Measurements from ENCODE around the gene POSTN.

POSTN gene, protein sequence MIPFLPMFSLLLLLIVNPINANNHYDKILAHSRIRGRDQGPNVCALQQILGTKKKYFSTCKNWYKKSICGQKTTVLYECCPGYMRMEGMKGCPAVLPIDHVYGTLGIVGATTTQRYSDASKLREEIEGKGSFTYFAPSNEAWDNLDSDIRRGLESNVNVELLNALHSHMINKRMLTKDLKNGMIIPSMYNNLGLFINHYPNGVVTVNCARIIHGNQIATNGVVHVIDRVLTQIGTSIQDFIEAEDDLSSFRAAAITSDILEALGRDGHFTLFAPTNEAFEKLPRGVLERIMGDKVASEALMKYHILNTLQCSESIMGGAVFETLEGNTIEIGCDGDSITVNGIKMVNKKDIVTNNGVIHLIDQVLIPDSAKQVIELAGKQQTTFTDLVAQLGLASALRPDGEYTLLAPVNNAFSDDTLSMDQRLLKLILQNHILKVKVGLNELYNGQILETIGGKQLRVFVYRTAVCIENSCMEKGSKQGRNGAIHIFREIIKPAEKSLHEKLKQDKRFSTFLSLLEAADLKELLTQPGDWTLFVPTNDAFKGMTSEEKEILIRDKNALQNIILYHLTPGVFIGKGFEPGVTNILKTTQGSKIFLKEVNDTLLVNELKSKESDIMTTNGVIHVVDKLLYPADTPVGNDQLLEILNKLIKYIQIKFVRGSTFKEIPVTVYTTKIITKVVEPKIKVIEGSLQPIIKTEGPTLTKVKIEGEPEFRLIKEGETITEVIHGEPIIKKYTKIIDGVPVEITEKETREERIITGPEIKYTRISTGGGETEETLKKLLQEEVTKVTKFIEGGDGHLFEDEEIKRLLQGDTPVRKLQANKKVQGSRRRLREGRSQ

DNA sequence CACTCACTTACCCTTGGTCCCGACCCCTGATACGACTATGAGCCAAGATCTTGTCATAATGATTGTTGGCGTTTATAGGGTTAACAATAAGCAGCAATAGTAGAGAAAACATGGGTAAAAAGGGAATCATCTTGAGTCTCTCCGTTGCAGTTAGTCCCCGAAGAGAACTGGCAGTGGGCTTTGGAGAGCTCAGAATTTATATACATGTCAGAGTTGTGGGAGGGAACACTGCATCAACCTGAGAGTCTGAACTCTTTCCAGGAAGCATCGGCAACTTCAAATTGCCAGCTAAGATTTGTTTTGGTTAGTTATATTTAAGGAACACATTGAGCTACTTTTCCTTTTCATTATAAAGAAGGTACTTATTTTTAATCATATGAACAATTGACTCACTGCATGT lies at the start of gene POSTN:
Gene POSTN, minus strand, starts transcription at position 172 of the 400 bp plus-strand sequence. Its CDS starts 42 bp downstream, at position 130.
- no peak for DNase-seq (ENCODE audit: low read depth in 2 of 2)

DNA sequence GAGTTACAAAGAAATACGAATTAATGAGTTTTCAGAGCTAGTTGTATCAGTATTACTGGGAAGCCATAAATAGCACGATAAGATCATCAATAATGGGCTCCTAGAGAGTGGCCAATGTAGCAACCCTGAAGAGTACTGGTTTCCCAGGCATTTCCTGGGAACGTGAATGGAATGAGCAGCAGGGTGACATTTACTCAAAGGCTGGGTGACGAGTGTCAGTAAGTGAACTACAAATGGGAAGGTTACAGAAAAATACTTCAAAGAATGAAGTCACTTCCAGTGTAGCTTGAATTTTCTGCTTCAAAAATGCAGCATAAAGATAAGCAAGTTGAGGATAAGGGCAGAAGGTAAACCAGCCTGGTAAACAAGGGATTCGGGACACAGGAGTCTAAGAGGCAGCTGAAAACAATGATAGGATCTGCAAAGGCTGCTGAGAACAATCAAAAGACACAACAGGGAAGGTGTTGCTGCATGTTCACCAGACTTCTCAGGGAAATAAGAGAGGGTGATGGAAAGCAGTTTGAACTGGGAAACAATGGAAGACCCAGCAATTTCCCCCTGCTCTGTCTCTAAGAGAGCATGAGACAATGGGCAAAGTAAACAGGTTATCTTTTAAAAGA lies 48.6 kb upstream of the POSTN start:
- DNase-seq (ENCODE audit: low read depth in 2 of 2): no peak

DNA sequence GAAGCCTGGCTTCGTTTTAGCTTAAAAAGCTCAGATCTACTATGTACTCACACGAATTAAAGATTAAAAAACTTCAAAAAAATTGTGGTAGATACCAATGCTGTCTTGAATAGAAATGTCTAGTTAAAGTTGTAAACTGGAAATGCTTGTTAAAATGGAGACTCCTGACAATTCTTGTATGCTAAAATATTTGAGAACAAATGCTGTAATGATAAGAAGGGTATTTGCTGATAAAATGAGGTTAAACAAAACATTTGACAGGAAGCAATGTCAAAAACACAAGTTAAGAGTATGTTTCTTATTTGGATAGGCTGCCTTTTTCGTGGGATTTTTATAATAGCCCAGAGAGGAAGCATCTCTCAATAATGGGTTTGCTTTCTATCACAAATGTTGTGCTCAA lies 48.0 kb upstream of the POSTN start:
- DNase-seq (ENCODE audit: low read depth in 2 of 2): no peak

DNA sequence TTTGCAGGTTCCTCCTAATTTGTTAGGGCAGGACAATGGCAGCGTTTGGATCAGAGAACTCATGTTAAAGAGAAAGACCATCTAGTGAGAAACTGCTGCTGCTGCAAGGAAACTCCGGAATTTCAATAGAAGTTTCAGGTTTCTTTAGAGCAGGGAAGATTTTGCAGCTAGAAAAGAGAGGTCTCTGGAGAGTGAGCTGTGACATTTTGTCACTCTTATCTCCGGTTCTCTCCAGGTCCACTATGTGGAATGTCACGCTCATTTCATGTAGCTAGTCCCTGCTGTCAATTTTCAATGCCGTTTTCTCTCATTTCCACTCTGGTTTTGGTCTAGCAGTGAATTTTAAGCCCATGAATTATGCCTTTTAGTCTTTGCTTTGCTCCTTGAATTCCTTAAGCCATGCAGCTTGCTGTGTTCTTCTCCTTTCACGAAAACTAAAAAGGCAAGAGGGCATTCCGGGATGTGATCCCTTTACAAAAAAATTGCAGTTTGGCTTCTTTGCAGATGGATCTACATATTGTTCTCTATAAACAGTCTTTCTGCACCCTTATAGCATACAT lies 46.7 kb upstream of the POSTN start:
- DNase-seq (ENCODE audit: low read depth in 2 of 2): no peak

DNA sequence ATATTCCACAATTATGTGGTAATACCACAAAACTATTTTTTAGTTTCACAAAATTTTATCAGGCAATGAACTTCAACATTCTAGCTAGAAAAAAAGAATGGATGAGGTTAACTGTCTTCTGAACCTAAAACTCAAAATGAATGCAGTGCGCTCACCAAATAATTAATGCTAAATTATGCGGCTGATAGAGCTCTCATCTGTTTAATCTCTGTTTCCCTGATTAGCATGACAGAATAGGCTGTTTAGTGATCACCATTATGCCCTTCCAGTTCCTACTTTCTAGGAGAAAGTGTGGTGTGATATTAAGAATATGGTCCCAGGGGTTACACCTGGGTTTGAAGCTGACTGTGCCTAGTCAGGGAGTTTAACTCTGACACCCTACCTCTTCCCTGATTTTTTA lies 42.8 kb upstream of the POSTN start:
- DNase-seq (ENCODE audit: low read depth in 2 of 2): no peak

DNA sequence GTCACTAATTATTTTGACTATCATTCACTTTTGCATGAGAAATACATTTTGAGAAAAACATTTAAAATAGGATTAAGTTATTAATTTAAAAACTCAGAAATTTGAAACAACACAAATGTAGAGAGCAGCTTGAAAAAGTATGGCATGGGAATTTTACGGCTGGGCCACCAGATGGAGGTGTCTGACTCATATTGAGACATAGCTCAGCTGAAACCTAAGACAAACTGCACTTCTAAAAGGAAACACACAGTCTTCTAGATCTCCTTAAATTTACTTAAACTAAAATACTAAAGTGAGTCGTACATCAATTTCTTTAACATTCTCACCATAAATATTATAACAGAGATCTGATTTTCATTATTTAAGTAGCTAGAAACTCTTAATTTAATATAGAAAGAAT lies 41.9 kb upstream of the POSTN start:
- no peak for DNase-seq (ENCODE audit: low read depth in 2 of 2)

DNA sequence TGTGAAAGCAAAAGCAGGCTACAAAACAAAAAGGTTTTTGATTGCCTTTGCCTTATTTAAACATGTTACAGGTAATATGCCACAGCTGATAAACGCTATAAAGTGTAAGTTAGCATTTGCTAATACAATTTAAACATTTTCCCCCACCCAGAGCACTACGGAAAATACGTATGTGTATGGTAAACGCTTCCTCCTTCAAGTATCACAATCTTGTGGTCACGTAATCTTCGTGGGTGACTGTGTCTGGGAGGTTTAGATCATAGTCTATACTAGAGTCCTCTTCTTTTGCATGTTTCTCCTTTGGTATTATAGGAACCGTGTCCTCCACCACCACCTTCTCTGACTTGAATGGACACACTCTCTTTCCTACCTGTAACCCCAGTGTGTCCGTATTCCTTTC lies 38.1 kb upstream of the POSTN start:
- no peak for DNase-seq (ENCODE audit: low read depth in 2 of 2)

DNA sequence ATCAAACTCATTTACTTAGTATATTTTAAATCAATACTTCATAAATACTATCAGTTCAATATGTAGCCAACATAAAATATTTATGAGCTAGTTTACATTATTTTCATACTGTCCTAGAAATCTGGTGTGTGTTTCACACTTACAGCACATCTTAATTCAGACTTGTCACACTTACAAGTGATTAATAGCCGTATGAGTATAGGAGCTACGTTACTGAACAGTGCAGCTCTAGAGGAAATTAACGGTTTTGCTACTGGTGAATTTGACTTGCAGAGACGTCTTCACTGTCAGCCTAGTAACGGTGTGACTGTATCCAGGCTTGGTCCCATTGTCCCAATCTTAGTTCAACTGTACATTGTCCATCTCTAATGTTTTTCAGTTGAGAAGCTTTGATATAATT lies 33.7 kb upstream of the POSTN start:
- DNase-seq (ENCODE audit: low read depth in 2 of 2): no peak

DNA sequence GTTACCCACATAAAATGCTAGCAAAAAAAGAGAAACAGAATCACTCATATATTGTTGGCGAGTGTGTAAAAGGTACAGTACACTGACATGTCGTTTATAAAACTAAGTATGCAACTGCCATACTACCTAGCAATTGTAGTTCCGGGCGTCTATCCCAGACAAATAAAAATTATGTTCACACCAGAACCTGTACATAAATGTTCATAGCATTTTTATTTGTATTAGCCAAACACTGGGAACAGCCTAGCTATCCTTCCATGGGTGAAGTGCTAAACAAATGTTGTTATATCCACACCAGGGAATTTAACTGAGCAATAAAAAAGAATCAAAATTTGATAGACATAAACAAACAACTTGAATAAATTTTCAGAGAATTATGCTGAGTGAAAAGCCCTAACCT lies 28.9 kb upstream of the POSTN start:
- no peak for DNase-seq (ENCODE audit: low read depth in 2 of 2)

DNA sequence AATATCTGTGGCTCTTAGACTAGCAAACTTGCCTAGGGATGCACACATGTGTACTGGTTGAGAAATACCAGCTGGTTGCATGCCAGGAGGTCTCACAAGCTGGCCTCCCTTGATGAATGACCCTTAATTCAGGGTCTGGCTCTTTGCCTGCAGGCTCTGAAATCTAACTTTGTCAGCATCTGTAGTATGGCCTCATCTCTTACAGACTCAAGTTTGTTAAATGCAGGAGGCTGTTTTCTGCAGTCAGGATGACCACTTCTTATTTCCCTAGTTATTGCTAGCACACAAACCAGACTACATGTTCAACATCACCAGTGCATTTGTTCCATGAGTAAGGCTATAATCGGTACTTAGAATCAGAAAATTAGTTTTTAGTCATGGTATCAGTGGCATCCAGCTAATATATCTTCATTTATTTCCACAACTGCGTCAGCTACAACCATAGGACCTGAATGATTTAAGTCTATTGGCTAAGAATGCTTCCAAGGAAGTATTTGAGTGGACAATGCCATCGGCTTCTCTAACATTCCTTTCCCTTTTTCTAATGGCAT lies 23.3 kb upstream of the POSTN start:
- DNase-seq (ENCODE audit: low read depth in 2 of 2): no peak

DNA sequence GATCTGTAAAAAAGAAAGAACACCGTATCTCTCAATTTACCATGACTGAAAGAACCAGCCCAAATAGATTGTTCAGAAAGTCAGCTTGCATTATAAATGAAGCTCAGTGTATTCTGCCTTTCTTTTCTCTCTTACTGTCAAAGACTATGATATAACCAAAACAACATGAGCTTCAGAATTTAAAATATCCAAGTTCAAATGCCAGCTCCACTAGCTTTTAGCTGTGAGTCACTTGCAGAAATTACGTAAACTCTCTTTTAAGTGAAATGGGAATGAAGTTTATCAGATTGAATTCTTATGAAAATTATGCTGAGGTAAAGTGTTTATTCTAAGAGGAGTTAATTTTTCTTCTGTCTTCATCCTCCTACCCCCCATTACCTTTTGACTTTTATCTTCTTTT lies 20.0 kb upstream of the POSTN start:
- DNase-seq (ENCODE audit: low read depth in 2 of 2): no peak

DNA sequence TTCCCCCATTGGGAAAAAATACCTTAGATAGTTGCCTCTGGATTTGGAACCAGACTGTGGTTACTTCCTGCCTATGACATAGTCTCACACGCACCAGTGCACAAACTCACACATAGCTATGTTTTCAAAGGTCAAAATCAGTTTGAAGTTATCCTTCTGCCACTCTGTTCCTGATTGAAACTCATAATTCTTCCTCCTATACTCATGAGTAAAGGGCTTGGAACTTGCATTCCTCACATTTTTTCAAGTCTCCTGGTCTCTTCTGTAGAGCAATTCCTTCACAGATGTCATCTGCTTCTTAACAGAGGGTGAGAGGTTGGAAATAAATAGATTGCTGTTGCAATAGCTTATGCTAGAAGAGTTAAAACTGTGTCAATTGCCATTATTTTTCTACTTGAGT lies 18.6 kb upstream of the POSTN start:
- no peak for DNase-seq (ENCODE audit: low read depth in 2 of 2)

DNA sequence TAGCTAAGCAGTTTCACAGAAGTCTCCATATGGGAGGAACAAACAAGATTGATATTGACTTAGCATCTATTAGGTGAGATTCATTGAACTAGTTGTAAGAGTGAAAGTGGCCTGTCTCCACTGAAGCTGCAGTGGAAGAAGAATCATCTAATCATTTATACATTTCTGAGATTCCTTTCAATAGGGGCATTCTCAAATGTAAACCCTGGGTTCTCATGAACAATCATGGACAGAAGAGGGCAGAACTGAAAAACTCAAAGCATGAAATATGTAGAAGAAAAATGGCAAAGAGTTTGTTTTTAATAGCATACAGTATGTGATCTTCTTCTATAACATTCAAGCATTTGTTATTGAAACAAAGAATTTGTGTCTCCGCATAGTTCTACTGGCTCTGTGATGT lies 17.6 kb upstream of the POSTN start:
- DNase-seq (ENCODE audit: low read depth in 2 of 2): no peak

DNA sequence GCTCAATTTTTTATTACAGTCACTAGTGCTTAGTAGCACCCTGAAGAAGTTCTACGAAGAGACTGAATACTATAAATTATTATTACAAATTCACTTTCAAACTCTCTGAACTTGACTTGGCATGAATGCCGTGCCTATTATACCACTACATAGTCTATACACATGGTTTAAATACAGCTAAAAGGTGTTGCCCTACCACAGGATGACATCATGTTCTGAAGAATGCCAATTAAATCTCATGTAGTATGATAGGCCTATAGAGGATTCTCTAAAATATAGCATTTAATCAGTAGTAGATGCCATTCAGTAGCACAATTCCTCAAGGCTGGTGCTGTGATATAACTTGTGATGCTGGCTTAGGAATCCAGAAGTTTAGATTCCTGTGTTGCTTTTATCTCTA lies 16.7 kb upstream of the POSTN start:
- DNase-seq (ENCODE audit: low read depth in 2 of 2): no peak

DNA sequence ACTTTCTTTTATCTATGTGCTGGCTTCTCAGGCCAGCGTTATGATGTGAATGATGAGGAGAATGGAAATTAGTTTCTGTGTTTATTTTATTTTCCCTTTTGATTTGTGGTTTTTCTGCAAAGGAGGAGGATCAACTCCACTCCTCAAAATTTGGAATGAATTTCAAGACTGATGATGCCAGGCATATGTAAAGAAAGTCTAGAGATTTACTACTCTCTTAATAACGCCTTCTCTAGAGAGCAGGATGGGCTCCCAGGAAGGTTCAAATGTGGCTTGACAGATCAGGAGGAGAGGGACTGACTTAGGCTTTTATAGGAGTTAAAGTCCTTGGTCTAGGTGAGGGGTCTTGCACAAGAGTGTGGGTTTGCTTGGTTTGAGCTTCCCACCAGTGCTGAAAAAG lies 15.1 kb upstream of the POSTN start:
- DNase-seq (ENCODE audit: low read depth in 2 of 2): no peak

DNA sequence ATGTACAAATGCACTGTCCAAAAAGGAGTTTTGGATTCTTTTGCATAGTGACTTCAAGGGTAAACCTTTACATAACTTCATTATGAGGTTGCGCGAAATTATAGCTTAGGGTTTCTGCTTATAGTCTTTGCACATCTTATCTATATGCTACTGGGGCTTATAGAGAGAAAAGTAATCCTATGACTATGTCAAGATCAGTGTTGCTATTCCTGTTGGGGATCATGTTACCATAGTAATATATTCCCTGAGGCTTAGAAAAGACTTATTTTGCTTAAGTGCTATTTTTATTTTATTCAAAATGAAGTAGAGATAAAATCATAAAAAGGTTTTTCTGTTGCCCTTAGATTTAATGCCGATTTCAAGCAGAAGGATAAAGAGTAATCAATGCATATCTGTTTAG lies 14.7 kb upstream of the POSTN start:
- DNase-seq (ENCODE audit: low read depth in 2 of 2): no peak

DNA sequence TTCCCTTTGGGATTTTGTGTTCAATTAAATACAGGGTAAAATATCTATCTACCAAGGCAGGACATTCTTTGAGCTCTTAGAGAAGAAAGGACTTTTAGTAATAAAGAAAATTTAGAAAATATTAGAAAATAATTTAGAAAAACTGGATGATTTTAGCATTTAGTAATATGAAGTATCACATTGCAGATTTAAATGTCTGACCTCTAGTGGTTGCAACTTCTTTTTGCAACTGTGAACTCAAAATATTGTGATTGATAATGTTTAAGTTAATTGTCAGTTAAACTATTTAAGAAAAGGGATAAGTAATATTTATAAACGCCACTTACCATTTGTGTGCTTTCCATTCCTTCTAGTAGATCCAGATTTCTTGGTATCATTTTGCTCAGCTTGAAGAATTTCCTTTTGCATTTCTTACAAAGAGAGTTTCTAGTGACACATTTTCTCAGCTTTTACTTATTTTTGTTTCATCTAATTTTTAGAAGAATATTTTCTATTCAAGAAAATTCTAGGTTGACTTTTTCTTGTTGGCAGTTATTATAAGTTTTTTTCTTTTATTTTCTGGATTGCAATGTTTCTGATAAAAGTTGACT lies 10.3 kb upstream of the POSTN start:
- DNase-seq (ENCODE audit: low read depth in 2 of 2): no peak

DNA sequence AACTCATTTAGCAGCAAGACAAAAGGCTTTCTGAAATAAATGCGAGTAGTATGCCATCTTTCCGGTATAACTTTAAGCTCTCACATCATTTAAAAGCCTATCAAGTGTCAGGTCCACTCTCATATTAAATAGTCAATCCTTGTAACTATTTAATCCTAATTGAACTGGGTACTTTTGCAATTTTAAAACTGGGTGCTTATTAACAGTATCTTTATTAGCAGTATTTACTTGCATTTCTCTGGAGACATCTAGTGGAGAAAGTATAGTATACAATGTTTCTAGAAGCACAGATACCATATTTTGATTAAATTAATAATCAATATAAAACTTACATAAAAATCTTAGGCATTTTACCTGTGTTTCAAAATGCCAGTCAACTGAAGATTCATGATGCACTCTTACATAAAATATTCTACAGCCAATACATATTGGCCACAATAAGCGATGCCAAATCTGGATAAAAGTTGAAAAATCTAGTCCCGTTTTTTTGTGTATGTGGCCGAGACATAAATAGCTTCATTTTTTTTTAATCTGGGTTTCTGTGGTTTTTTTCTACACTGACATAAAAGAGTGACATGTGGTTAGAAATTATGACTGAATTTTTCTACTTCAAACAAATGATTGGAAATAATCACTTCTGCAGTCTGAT lies 4.3 kb upstream of the POSTN start:
- no peak for DNase-seq (ENCODE audit: low read depth in 2 of 2)

DNA sequence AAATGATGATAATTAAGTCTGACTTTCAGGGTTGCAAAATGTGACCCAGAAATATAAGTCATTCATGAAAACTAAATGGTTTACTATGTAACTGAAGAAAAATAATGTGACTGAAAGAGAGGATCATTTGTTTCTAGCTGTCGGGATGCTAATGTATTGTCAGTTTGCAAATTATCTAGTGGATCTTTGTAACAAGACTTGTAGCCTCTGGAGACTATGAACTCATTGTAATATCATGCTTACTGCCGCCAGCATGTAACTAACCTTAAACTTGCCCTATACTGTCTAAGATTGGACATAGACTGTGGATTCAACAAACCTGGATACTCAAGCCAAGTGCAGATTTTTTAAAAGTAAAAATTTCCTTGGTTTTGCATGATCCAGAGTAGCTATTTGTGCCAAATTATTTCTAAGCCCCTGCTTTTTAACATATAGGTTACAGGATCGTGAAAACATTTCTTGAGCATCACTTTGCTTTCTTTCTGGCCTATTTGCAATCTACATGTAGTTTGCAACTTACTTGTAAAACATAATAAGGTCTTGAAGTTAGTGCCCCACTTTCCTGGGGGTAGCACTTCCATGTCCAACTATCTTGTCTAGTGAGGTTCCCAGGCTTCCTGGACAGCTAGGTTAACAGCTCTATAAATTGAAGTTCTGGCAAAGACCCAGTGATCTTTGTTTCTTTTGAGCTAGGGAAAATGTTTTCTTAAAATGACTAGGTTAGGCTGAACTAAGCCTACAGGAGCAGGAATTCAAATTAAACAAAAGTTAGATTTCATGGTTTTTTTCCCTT lies 3.3 kb upstream of the POSTN start:
- no peak for DNase-seq (ENCODE audit: low read depth in 2 of 2)

DNA sequence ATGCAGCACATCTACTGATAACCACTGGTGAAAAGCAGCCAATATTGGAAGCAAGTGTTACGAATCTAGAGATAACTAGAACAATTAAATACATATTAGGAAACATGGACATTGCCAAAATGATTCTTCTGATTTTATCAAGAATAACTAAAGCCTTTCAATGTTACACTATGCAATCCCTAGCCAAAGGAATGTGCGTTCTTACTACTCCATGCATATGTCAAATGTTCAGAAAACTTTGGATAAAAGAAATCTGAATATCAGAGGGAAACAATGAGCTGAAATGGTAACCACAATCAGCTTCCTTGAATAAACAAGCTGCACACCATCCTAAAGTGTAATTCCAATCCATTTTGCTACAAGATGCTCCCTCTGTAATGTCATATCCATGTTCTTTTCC lies 951 bp upstream of the POSTN start:
- no peak for DNase-seq (ENCODE audit: low read depth in 2 of 2)
